ENCODE data around the gene KCP. TPM values are rescaled to one million over a fixed set of nuclear protein-coding genes. Genes with fewer than 3 reads are reported as not detected.

KCP gene
- total and polyA plus RNA-seq, 9 donors: 0.05 to 1.8 (median 0.20) TPM; not detected in 4

DNA sequence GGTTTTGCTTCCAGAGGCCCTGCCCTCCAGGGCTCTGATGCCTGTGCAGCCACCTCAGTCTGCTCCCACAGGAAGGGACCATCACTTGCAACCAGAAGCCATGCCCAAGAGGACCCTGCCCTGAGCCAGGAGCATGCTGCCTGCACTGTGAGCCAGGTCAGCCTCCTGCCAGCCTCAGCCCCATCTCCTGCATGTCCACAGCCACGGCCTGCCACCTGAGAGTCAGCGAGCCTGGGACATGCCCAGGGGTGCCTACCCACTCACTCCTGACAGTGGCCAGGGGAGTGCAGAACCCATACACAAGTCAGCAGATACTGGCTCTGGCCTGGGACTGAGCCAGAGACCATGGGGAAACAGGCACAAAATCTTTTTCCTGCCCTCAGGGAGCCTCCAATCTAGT lies 6.6 kb upstream of the KCP start:
- TF ChIP-seq POLR2A (IDR thresholded peaks at IDR 0.05): no peak
- TF ChIP-seq EP300 (IDR thresholded peaks at IDR 0.05): no peak
- TF ChIP-seq, protein P1, sequence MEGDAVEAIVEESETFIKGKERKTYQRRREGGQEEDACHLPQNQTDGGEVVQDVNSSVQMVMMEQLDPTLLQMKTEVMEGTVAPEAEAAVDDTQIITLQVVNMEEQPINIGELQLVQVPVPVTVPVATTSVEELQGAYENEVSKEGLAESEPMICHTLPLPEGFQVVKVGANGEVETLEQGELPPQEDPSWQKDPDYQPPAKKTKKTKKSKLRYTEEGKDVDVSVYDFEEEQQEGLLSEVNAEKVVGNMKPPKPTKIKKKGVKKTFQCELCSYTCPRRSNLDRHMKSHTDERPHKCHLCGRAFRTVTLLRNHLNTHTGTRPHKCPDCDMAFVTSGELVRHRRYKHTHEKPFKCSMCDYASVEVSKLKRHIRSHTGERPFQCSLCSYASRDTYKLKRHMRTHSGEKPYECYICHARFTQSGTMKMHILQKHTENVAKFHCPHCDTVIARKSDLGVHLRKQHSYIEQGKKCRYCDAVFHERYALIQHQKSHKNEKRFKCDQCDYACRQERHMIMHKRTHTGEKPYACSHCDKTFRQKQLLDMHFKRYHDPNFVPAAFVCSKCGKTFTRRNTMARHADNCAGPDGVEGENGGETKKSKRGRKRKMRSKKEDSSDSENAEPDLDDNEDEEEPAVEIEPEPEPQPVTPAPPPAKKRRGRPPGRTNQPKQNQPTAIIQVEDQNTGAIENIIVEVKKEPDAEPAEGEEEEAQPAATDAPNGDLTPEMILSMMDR (IDR thresholded peaks at IDR 0.05): no peak
- no peak for DNase-seq
- H3K36me3 ChIP-seq: no peaks in the 10 kb centered on the region
- intact Hi-C loops (cut with DNase I): no loop called here
- H3K27me3 ChIP-seq: no peaks in the 10 kb centered on the region
- no peak overlapping the region for H3K27ac ChIP-seq
- H3K4me3 ChIP-seq: no peak overlapping the region
- H3K9me3 ChIP-seq: no peaks in the 10 kb centered on the region
- H3K4me1 ChIP-seq (ENCODE audit: insufficient read depth): no peaks in the 10 kb centered on the region
- WGBS, 3 donors: 90 to 96% (median 94%) methylated on average over 2 of the region's 2 CpGs

DNA sequence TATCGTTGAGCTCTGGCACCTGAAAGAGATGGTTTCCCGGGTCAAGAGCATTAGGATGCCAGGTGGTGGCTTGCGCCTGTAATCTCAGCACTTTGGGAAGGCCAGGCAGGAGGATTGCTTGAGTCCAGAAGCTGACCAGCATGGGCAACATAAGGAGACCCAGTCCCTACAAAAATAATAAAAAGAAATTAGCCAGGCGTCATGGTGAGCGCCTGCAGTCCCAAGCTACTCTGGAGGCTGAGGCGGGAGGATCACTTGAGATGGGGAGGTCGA lies 6.1 kb upstream of the KCP start:
- Histone ChIP-seq H3K27me3 (no peaks in the 10 kb centered on the region), H3K27ac (no peak overlapping the region), H3K4me3 (no peak overlapping the region), H3K4me1 (ENCODE audit: insufficient read depth) (no peaks in the 10 kb centered on the region), H3K9me3 (no peaks in the 10 kb centered on the region), H3K36me3 (no peaks in the 10 kb centered on the region)
- DNase-seq: no peak
- TF ChIP-seq, protein P1 (IDR thresholded peaks at IDR 0.05): no peak
- no peak for TF ChIP-seq EP300 (IDR thresholded peaks at IDR 0.05)
- TF ChIP-seq POLR2A (IDR thresholded peaks at IDR 0.05): no peak
- intact Hi-C loops (cut with DNase I): no loop called here
- 89 to 94% (median 90%) methylated on average over 7 of the region's 7 CpGs for WGBS, 3 donors

DNA sequence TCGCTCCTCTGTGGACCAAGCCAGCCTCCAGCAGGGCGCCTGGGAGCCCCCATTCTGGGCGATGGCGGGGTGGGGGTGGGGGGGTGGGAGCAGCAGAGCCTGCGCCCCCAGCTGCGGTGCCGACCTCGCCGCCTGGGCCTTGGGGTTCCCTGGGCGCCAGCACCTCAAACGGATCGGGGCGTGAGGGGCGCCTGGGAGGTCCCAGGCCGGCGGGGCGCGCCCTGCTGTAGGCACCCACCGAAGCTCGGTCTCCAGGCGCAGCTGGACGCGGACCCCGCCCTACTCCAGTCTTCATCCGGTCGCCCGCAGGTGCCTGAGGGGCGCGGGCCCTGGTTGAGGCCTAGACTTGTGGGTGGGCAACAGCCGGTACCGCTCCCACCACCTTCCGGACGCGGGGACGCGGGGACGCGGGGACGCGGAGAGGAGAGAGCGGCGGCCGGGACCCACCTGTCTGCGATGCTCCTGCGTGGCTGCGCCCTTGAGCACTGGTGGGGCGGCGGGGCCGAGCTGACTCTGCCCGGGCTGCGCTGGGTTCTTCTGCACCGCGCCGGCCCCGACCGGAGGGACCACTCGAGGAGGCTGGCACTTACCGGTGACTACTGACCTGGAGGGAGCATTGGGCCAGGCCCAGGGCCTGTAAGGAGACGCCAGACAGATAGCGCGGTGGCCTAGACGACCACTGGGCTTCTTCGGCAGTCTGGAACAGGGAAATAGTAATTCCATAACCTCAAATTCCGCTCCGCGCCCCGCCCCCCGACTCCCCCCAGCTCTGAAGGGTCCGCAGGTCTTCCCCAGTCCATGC lies 5.5 kb upstream of the KCP start:
- no peaks in the 10 kb centered on the region for H3K4me1 ChIP-seq (ENCODE audit: insufficient read depth)
- no peaks in the 10 kb centered on the region for H3K36me3 ChIP-seq
- TF ChIP-seq, protein P1 (IDR thresholded peaks at IDR 0.05): no peak
- TF ChIP-seq EP300 (IDR thresholded peaks at IDR 0.05) (no peak), POLR2A (IDR thresholded peaks at IDR 0.05) (no peak)
- no peak for DNase-seq
- H3K4me3 ChIP-seq: no peak overlapping the region
- H3K9me3 ChIP-seq: no peaks in the 10 kb centered on the region
- H3K27ac ChIP-seq: no peak overlapping the region
- no peaks in the 10 kb centered on the region for H3K27me3 ChIP-seq
- WGBS, 3 donors: 16 to 39% (median 26%) methylated on average over 20 to 69 of the region's 69 CpGs
- intact Hi-C loops (cut with DNase I): no loop called here

DNA sequence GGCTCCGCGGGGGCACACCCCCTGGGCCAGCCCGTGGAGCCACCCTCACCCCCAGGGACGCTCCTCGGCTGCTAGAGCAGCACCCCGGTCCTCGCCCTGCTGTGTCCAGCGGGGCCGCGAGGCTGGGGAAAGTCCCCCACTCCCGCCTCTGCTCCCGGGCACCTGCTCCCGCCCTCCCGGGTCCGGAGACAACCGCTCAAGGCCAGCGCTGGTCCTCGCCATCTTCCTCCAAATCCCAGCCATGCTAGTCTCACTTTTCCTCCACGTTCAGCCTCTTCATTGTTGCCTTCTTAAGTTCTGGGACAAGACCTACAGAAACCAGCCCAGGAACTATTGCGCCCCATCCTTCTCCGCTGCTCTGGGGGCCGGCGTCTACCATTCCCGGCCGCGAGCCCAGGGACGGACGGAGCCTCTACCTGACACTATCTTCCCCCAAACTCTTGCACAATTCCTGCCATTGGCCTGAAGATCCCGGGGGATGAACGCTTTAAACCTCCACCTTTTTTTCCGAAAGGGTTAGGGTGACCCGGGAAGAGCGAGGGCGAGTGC lies 4.8 kb upstream of the KCP start:
- no peak for DNase-seq

More for the DNA sequence above, 4.8 kb upstream of the KCP start:
- Histone ChIP-seq H3K27ac (no peak overlapping the region), H3K4me1 (ENCODE audit: insufficient read depth) (no peaks in the 10 kb centered on the region), H3K36me3 (no peaks in the 10 kb centered on the region), H3K4me3 (no peak overlapping the region), H3K27me3 (no peaks in the 10 kb centered on the region), H3K9me3 (no peaks in the 10 kb centered on the region)
- WGBS, 3 donors: 1 to 7% (median 2%) methylated on average over 27 to 34 of the region's 34 CpGs
- TF ChIP-seq, protein P1 (IDR thresholded peaks at IDR 0.05): no peak
- no peak for TF ChIP-seq EP300 (IDR thresholded peaks at IDR 0.05)
- TF ChIP-seq POLR2A (IDR thresholded peaks at IDR 0.05): no peak
- intact Hi-C loops (cut with DNase I): no loop called here

Data from ovary (tissue), 9 donors.